Astrocyte of the cerebellum (primary cell): Measurements from ENCODE around the gene SPRR1A.

Source experiments
- DNase-seq: peaks from one replicate; pipeline ENCODE4 v3.0.0-alpha.2; 2011; ENCODE audit warnings: low read depth
- H3K4me3 ChIP-seq: 2 replicates; pipeline ENCODE4 v1.5.1; 2011; ENCODE audit warnings: mild to moderate bottlenecking, low read depth, low read length, moderate library complexity
- CTCF ChIP-seq: IDR thresholded peaks from 2 replicates; pipeline ENCODE4 v1.5.1; 2012; ENCODE audit warnings: low read length, low read depth, moderate library complexity, mild to moderate bottlenecking; ENCODE audit errors: missing control alignments
- in situ Hi-C: cut with HindIII; loops from 2 replicates; pipeline ENCODE4 v1.10.0; 2017; ENCODE audit warnings: low sequenced_read_pairs

SPRR1A gene

GRCh38 chr1:152968248-152968647 is 15.6 kb upstream of the SPRR1A start:
- in situ Hi-C loops: no loop called here
- no peak for DNase-seq
- no peak for TF ChIP-seq CTCF
- H3K4me3 ChIP-seq: no peak overlapping the region

GRCh38 chr1:152969036-152969435 is 14.8 kb upstream of the SPRR1A start:
- TF ChIP-seq CTCF: no peak
- in situ Hi-C loops: no loop called here
- H3K4me3 ChIP-seq: no peak overlapping the region
- DNase-seq: no peak

- no peak for TF ChIP-seq CTCF
- no peak for DNase-seq
- in situ Hi-C loops: no loop called here
These were observed 13.4 kb upstream of the SPRR1A start, which contains the start of gene SPRR4 for GRCh38 chr1:152970495-152970894. Gene SPRR4 (plus strand): TSS chr1:152970648. CDS start chr1:152971891, 1,243 bp downstream.

GRCh38 chr1:152972196-152972886 is 11.5 kb upstream of the SPRR1A start:
- H3K4me3 ChIP-seq: no peak overlapping the region
- no peak for TF ChIP-seq CTCF
- in situ Hi-C loops: no loop called here
- DNase-seq: no peak

More at GRCh38 chr1:152970495-152970894, 13.4 kb upstream of the SPRR1A start, which contains the start of gene SPRR4:
- H3K4me3 ChIP-seq: no peak within 1 kb of the TSS

- no peak overlapping the region for H3K4me3 ChIP-seq
- no peak for TF ChIP-seq CTCF
- no peak for DNase-seq
- in situ Hi-C loops: no loop called here
These were observed 7.2 kb upstream of the SPRR1A start for GRCh38 chr1:152976688-152977087.

GRCh38 chr1:152977614-152978013 is 6.3 kb upstream of the SPRR1A start:
- H3K4me3 ChIP-seq: no peak overlapping the region
- in situ Hi-C loops: no loop called here
- TF ChIP-seq CTCF: no peak
- DNase-seq: no peak

- H3K4me3 ChIP-seq: no peak overlapping the region
- no peak for DNase-seq
- in situ Hi-C loops: no loop called here
- TF ChIP-seq CTCF: no peak
These were observed 3.2 kb upstream of the SPRR1A start for GRCh38 chr1:152980676-152981075.
